DOHH2 (cell line): Measurements from ENCODE around the gene FAM131A.

Experiments
- EZH2phosphoT487 ChIP-seq: fragments of 200-600 bp; sonication (generic); IDR thresholded peaks from 2 replicates; pipeline ENCODE4 v1.6.1; 2017; ENCODE audit warnings: borderline replicate concordance, mild to moderate bottlenecking, antibody characterized with exemption, low read length, moderate library complexity, mixed read lengths
- TF ChIP-seq, protein P1 (sequence below): fragments of 200-600 bp; sonication (generic); IDR thresholded peaks from one replicate; pipeline ENCODE4 v1.5.1; 2014; ENCODE audit warnings: antibody characterized with exemption, mild to moderate bottlenecking, low read depth, low read length; ENCODE audit not compliant: poor library complexity, severe bottlenecking

DNA sequence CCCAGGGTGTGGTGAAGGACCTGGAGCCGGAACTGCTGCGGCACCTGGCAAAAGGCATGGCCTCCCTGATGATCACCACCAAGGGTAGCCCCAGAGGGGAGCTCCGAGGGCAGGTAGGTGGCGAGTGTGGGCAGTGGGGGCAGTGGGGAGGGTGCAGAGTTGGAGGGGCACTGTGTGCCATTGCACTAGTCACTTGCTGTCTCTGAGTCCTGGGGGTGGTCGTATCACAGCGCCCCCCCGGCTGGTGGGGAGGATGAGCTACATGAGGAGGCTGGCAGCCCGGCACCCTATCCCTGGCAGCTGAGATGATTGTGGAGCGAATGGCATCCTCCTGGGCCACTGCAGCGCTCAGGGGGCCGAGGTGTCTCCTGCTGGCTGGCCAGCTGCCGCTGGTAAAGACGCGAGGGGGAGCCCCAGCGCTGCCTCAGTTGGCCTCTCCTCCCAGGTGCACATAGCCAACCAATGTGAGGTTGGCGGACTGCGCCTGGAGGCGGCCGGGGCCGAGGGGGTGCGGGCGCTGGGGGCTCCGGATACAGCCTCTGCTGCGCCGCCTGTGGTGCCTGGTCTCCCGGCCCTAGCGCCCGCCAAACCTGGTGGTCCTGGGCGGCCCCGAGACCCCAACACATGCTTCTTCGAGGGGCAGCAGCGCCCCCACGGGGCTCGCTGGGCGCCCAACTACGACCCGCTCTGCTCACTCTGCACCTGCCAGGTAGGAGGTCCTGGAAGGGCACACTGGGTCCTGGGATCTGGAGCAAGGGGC, 48.8 kb downstream of the FAM131A start:
- TF ChIP-seq, protein P1, sequence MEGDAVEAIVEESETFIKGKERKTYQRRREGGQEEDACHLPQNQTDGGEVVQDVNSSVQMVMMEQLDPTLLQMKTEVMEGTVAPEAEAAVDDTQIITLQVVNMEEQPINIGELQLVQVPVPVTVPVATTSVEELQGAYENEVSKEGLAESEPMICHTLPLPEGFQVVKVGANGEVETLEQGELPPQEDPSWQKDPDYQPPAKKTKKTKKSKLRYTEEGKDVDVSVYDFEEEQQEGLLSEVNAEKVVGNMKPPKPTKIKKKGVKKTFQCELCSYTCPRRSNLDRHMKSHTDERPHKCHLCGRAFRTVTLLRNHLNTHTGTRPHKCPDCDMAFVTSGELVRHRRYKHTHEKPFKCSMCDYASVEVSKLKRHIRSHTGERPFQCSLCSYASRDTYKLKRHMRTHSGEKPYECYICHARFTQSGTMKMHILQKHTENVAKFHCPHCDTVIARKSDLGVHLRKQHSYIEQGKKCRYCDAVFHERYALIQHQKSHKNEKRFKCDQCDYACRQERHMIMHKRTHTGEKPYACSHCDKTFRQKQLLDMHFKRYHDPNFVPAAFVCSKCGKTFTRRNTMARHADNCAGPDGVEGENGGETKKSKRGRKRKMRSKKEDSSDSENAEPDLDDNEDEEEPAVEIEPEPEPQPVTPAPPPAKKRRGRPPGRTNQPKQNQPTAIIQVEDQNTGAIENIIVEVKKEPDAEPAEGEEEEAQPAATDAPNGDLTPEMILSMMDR: no peak
- TF ChIP-seq EZH2phosphoT487: no peak
